Activated T-cell treated with anti-CD3 and anti-CD28 coated beads, Interleukin-2, amount 50 U/mL, for 72 hours (primary cell): ENCODE results near the gene GNPAT. TPM values are rescaled to one million over a fixed set of nuclear protein-coding genes. Genes with fewer than 3 reads are reported as not detected.

Experiments used
- ATAC-seq, 2 donors: fragments of 150-1000 bp; cut with Tn5 transposase; replicated peaks in 1 of 2; 2 replicates each; pipeline ENCODE4 v1.10.0; 2021; ENCODE audit warnings: moderate library complexity in 2 of 2, mild to moderate bottlenecking in 1 of 2
- DNase-seq, 2 donors: peaks; one replicate each; pipeline ENCODE4 v3.0.0; 2021 to 2022; ENCODE audit warnings: mixed read lengths in 1 of 2
- H3K27ac Mint-ChIP-seq: one replicate; pipeline ENCODE4 v1.8.0; 2022; ENCODE audit warnings: mild to moderate bottlenecking, moderate library complexity, mixed read lengths
- H3K27me3 Mint-ChIP-seq: one replicate; pipeline ENCODE4 v1.8.0; 2022; ENCODE audit warnings: low read depth, mixed read lengths
- H3K36me3 Mint-ChIP-seq, 2 donors: one replicate each; pipeline ENCODE4 v1.8.0; 2022; ENCODE audit warnings: mixed read lengths in 2 of 2, mild to moderate bottlenecking in 1 of 2; ENCODE audit not compliant: insufficient read depth in 2 of 2
- H3K4me1 Mint-ChIP-seq: one replicate; pipeline ENCODE4 v1.8.0; 2022; ENCODE audit warnings: low read depth, mixed read lengths
- H3K4me3 Mint-ChIP-seq, 2 donors: one replicate each; pipeline ENCODE4 v1.8.0; 2022; ENCODE audit warnings: mild to moderate bottlenecking in 2 of 2, mixed read lengths in 2 of 2, moderate library complexity in 2 of 2
- H3K9me3 Mint-ChIP-seq, 2 donors: one replicate each; pipeline ENCODE4 v1.8.0; 2022; ENCODE audit warnings: mixed read lengths in 2 of 2
- total RNA-seq, 2 donors: library from RNA; stranded (reverse); gene quantifications; one replicate each; pipeline ENCODE4 v1.2.3, GENCODE V29; 2022

GNPAT gene
- total RNA-seq, 2 donors from 2014 or later: 55.0 to 60.1 TPM

- Mint-ChIP-seq H3K36me3 (peaks cover 9 to 31% of the 10 kb centered on the region in 2 donors), H3K27me3 (no peaks in the 10 kb centered on the region), H3K4me1 (peaks cover 14% of the 10 kb centered on the region), H3K27ac (no peak overlapping the region), H3K4me3 (no peak overlapping the region), H3K9me3 (peaks cover 0 to 2% of the 10 kb centered on the region in 2 donors)
- DNase-seq (no peak), ATAC-seq (no peak)
Measured at GRCh38 chr1:231278100-231278790, 37.2 kb downstream of the GNPAT start.

- H3K4me1 Mint-ChIP-seq: peaks cover 6% of the 10 kb centered on the region
- no peaks in the 10 kb centered on the region for H3K27me3 Mint-ChIP-seq
- no peak overlapping the region for H3K4me3 Mint-ChIP-seq
- peaks cover 9 to 29% of the 10 kb centered on the region in 2 donors for H3K36me3 Mint-ChIP-seq
- no peak for DNase-seq
- no peak overlapping the region for H3K27ac Mint-ChIP-seq
- no peak for ATAC-seq
- peaks cover 0 to 2% of the 10 kb centered on the region in 2 donors for H3K9me3 Mint-ChIP-seq
Measured at GRCh38 chr1:231279081-231279480, 38.1 kb downstream of the GNPAT start.

- H3K27ac Mint-ChIP-seq: no peak overlapping the region
- ATAC-seq (no peak), DNase-seq (no peak)
- H3K36me3 Mint-ChIP-seq: peaks cover 7 to 26% of the 10 kb centered on the region in 2 donors
- H3K4me1 Mint-ChIP-seq: peaks cover under 1% of the 10 kb centered on the region
- H3K27me3 Mint-ChIP-seq: no peaks in the 10 kb centered on the region
- no peak overlapping the region for H3K4me3 Mint-ChIP-seq
- H3K9me3 Mint-ChIP-seq: peaks cover 0 to 2% of the 10 kb centered on the region in 2 donors
Measured at GRCh38 chr1:231279683-231280082, 38.7 kb downstream of the GNPAT start.

GRCh38 chr1:231284441-231284840 is 43.4 kb downstream of the GNPAT start:
- DNase-seq: no peak
- Mint-ChIP-seq H3K4me3 (no peak overlapping the region), H3K4me1 (no peaks in the 10 kb centered on the region), H3K27me3 (no peaks in the 10 kb centered on the region), H3K27ac (no peak overlapping the region), H3K9me3 (no peaks in the 10 kb centered on the region), H3K36me3 (peaks cover 0 to 1% of the 10 kb centered on the region in 2 donors)
- ATAC-seq: no peak

GRCh38 chr1:231286603-231287002 is 45.6 kb downstream of the GNPAT start:
- Mint-ChIP-seq H3K27ac (no peak overlapping the region), H3K4me3 (no peak overlapping the region), H3K4me1 (no peaks in the 10 kb centered on the region), H3K9me3 (no peaks in the 10 kb centered on the region), H3K36me3 (no peaks in the 10 kb centered on the region), H3K27me3 (no peaks in the 10 kb centered on the region)
- ATAC-seq (no peak), DNase-seq (no peak)

GRCh38 chr1:231295938-231296337 is 54.9 kb downstream of the GNPAT start:
- Mint-ChIP-seq H3K4me3 (no peak overlapping the region), H3K27me3 (no peaks in the 10 kb centered on the region), H3K27ac (no peak overlapping the region), H3K36me3 (no peaks in the 10 kb centered on the region), H3K9me3 (no peaks in the 10 kb centered on the region), H3K4me1 (no peaks in the 10 kb centered on the region)
- DNase-seq: no peak
- no peak for ATAC-seq

GRCh38 chr1:231301990-231302389 is 61.0 kb downstream of the GNPAT start:
- H3K9me3 Mint-ChIP-seq: peaks cover 0 to 2% of the 10 kb centered on the region in 2 donors
- H3K36me3 Mint-ChIP-seq: no peaks in the 10 kb centered on the region
- ATAC-seq: no peak

GRCh38 chr1:231310391-231310934 is 69.5 kb downstream of the GNPAT start:
- DNase-seq: no peak
- Mint-ChIP-seq H3K36me3 (no peaks in the 10 kb centered on the region), H3K4me3 (no peak overlapping the region), H3K4me1 (no peaks in the 10 kb centered on the region), H3K27me3 (no peaks in the 10 kb centered on the region), H3K9me3 (peaks cover 0 to 2% of the 10 kb centered on the region in 2 donors), H3K27ac (no peak overlapping the region)
- no peak for ATAC-seq

More at GRCh38 chr1:231301990-231302389, 61.0 kb downstream of the GNPAT start:
- Mint-ChIP-seq H3K27ac (no peak overlapping the region), H3K27me3 (no peaks in the 10 kb centered on the region), H3K4me3 (no peak overlapping the region), H3K4me1 (no peaks in the 10 kb centered on the region)
- no peak for DNase-seq

- DNase-seq (no peak), ATAC-seq (no peak)
- Mint-ChIP-seq H3K4me1 (no peaks in the 10 kb centered on the region), H3K27me3 (no peaks in the 10 kb centered on the region), H3K36me3 (no peaks in the 10 kb centered on the region), H3K4me3 (no peak overlapping the region), H3K27ac (no peak overlapping the region), H3K9me3 (no peaks in the 10 kb centered on the region)
Measured at GRCh38 chr1:231311720-231312431, 70.9 kb downstream of the GNPAT start.

GRCh38 chr1:231312432-231312788 is 71.4 kb downstream of the GNPAT start:
- Mint-ChIP-seq H3K9me3 (no peaks in the 10 kb centered on the region), H3K36me3 (no peaks in the 10 kb centered on the region), H3K4me3 (no peak overlapping the region), H3K4me1 (no peaks in the 10 kb centered on the region), H3K27me3 (no peaks in the 10 kb centered on the region), H3K27ac (no peak overlapping the region)
- ATAC-seq: no peak
- no peak for DNase-seq

GRCh38 chr1:231313661-231314060 is 72.6 kb downstream of the GNPAT start:
- Mint-ChIP-seq H3K27ac (no peak overlapping the region), H3K27me3 (no peaks in the 10 kb centered on the region), H3K4me3 (no peak overlapping the region), H3K4me1 (no peaks in the 10 kb centered on the region), H3K9me3 (no peaks in the 10 kb centered on the region), H3K36me3 (no peaks in the 10 kb centered on the region)
- no peak for ATAC-seq
- DNase-seq: no peak

GRCh38 chr1:231315887-231316286 is 74.9 kb downstream of the GNPAT start:
- no peaks in the 10 kb centered on the region for H3K9me3 Mint-ChIP-seq
- peak; percentile 58 to 60 for DNase-seq
- H3K27ac Mint-ChIP-seq: no peak overlapping the region
- H3K36me3 Mint-ChIP-seq: no peaks in the 10 kb centered on the region
- H3K4me1 Mint-ChIP-seq: no peaks in the 10 kb centered on the region
- no peaks in the 10 kb centered on the region for H3K27me3 Mint-ChIP-seq
- H3K4me3 Mint-ChIP-seq: no peak overlapping the region
- ATAC-seq: peak; percentile 85 to 86

- Mint-ChIP-seq H3K27me3 (no peaks in the 10 kb centered on the region), H3K4me1 (no peaks in the 10 kb centered on the region), H3K4me3 (no peak overlapping the region), H3K27ac (no peak overlapping the region), H3K9me3 (no peaks in the 10 kb centered on the region), H3K36me3 (no peaks in the 10 kb centered on the region)
- ATAC-seq (no peak), DNase-seq (no peak)
Measured at GRCh38 chr1:231317306-231318014, 76.4 kb downstream of the GNPAT start.
